DND-41 (cell line): Measurements from ENCODE around the gene CYP46A1.

Source experiments
- EZH2 ChIP-seq: IDR thresholded peaks from 3 replicates; pipeline ENCODE4 v1.6.1; 2012; ENCODE audit warnings: borderline replicate concordance, low read depth, mild to moderate bottlenecking, moderate library complexity, low read length, inconsistent platforms; ENCODE audit not compliant: severe bottlenecking
- TF ChIP-seq, protein P1 (sequence below): IDR thresholded peaks from 2 replicates; pipeline ENCODE4 v1.5.1; 2012; ENCODE audit warnings: borderline replicate concordance, low read length, moderate library complexity, mild to moderate bottlenecking; ENCODE audit not compliant: poor library complexity, severe bottlenecking; ENCODE audit errors: extremely low read depth

DNA sequence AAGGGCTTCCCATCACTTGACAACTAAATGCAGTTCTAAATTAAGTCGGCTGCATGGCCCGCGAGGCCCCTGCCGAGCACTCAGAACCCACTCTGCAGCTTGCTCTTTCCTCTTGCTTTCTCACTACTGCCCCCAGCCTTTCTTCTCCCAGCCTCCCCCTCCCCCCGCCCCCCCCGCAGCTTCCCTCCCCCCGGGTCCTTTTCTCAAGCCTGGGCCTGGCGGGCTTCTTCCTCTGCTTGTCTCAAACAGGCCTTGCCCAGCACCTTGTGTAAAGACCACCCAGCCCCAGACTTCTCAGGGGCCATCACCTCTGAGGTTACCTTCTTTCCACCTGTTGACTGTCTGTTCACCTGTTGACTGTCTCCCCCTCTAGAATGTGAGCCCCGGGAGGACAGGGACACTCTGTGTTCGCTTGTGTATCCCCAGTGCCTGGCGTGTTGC is 1.1 kb downstream of the CYP46A1 start:
- TF ChIP-seq, protein P1, sequence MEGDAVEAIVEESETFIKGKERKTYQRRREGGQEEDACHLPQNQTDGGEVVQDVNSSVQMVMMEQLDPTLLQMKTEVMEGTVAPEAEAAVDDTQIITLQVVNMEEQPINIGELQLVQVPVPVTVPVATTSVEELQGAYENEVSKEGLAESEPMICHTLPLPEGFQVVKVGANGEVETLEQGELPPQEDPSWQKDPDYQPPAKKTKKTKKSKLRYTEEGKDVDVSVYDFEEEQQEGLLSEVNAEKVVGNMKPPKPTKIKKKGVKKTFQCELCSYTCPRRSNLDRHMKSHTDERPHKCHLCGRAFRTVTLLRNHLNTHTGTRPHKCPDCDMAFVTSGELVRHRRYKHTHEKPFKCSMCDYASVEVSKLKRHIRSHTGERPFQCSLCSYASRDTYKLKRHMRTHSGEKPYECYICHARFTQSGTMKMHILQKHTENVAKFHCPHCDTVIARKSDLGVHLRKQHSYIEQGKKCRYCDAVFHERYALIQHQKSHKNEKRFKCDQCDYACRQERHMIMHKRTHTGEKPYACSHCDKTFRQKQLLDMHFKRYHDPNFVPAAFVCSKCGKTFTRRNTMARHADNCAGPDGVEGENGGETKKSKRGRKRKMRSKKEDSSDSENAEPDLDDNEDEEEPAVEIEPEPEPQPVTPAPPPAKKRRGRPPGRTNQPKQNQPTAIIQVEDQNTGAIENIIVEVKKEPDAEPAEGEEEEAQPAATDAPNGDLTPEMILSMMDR: no peak
- TF ChIP-seq EZH2: no peak
